Measurements from ENCODE around the gene ZSCAN31.

- TF ChIP-seq CTCF (conservative IDR thresholded peaks at IDR 0.05; ENCODE audit: low read length) (no peak), EZH2phosphoT487 (IDR thresholded peaks at IDR 0.05; ENCODE audit: borderline replicate concordance) (no peak)
Observed at GRCh38 chr6:28343898-28344677, 8.1 kb upstream of the ZSCAN31 start.
